A549 (cell line): ENCODE data around the gene PROX2. TPM values are rescaled to one million over a fixed set of nuclear protein-coding genes. Genes with fewer than 3 reads are reported as not detected.

Experiments used
- ATAC-seq, 2 experiments: fragments of 200-7000 bp in 1 of 2; fragments of >200 bp in 1 of 2; cut with Nextera tagmentation in 1 of 2; cut with Tn5 transposase in 1 of 2; 3 replicates each; pipeline versions ENCODE4 v1.8.0 to v1.9.1; 2018 to 2020; ENCODE audit warnings: mild to moderate bottlenecking in 1 of 2, moderate library complexity in 1 of 2
- CTCF ChIA-PET: fragments of 300-600 bp; sonication (Branson Sonifier 250); formaldehyde crosslinking; extraction: SDS; loops from one replicate; lab custom pipeline; 2021; ENCODE audit warnings: antibody characterized with exemption, inconsistent platforms; lab: Yijun Ruan, JAX
- POLR2A ChIA-PET: fragments of 350-600 bp; formaldehyde crosslinking; extraction: SDS; loops from one replicate; lab custom pipeline; 2021; ENCODE audit warnings: antibody characterized with exemption, inconsistent platforms; lab: Yijun Ruan, JAX
- DNase-seq, 2 experiments: peaks; one replicate each; pipeline versions ENCODE4 v3.0.0 to v3.0.0-alpha.2; 2011 to 2016; ENCODE audit warnings: low read depth in 1 of 2, low spot score in 1 of 2
- FAIRE-seq: peaks from 2 replicates; lab custom pipeline; 2011; peaks lifted over from hg19 to GRCh38; lab: Jason Lieb, UNC
- H3K27ac ChIP-seq, 2 experiments: fragments of >200 bp; sonication (Bioruptor Twin); formaldehyde crosslinking; 3 replicates each; pipeline ENCODE4 v1.5.1; 2016 to 2017
- H3K4me1 ChIP-seq: fragments of >200 bp; sonication (Bioruptor Twin); formaldehyde crosslinking; 3 replicates; pipeline ENCODE4 v1.6.1; 2016
- H3K4me2 ChIP-seq: fragments of >200 bp; sonication (Bioruptor Twin); formaldehyde crosslinking; 3 replicates; pipeline ENCODE4 v1.6.1; 2016
- H3K4me3 ChIP-seq: fragments of >200 bp; sonication (Bioruptor Twin); formaldehyde crosslinking; 3 replicates; pipeline ENCODE4 v1.5.1; 2016
- H3K9me3 ChIP-seq: fragments of >200 bp; sonication (Bioruptor Twin); formaldehyde crosslinking; 3 replicates; pipeline ENCODE4 v1.6.1; 2016
- CBX8 ChIP-seq: fragments of 200-600 bp; sonication (generic); IDR thresholded peaks from 2 replicates; pipeline ENCODE4 v1.6.1; 2016
- CEBPB ChIP-seq, 2 experiments: fragments of >200 bp in 1 of 2; sonication (Bioruptor Twin) in 1 of 2; formaldehyde crosslinking in 1 of 2; IDR thresholded peaks; 2 replicates each; pipeline ENCODE4 v1.6.1; 2012 to 2016
- CHD4 ChIP-seq: fragments of 200-600 bp; sonication (generic); IDR thresholded peaks from 2 replicates; pipeline ENCODE4 v1.6.1; 2016; ENCODE audit warnings: antibody characterized with exemption, mild to moderate bottlenecking, borderline replicate concordance
- EHF ChIP-seq: fragments of 250-450 bp; sonication (Bioruptor Pico); IDR thresholded peaks from 2 replicates; pipeline ENCODE4 v1.5.0; 2020; ENCODE audit warnings: mild to moderate bottlenecking
- FOSB ChIP-seq: fragments of 250-450 bp; sonication (Bioruptor Pico); IDR thresholded peaks from 2 replicates; pipeline ENCODE4 v1.5.0; 2020; ENCODE audit warnings: mild to moderate bottlenecking, moderate library complexity
- GATA3 ChIP-seq: IDR thresholded peaks from 2 replicates; pipeline ENCODE4 v1.6.1; 2012; ENCODE audit warnings: borderline replicate concordance
- HOXA7 ChIP-seq: fragments of 250-450 bp; sonication (Bioruptor Pico); IDR thresholded peaks from 2 replicates; pipeline ENCODE4 v1.5.0; 2020; ENCODE audit warnings: mild to moderate bottlenecking, moderate library complexity
- HOXB5 ChIP-seq: fragments of 250-450 bp; sonication (Bioruptor Pico); IDR thresholded peaks from 2 replicates; pipeline ENCODE4 v1.5.0; 2020; ENCODE audit warnings: mild to moderate bottlenecking, moderate library complexity
- MAZ ChIP-seq: fragments of 150-350 bp; IDR thresholded peaks from 2 replicates; pipeline ENCODE4 v1.6.1; 2014; ENCODE audit warnings: antibody characterized with exemption, low read depth, low read length, borderline replicate concordance
- NFE2L2 ChIP-seq: fragments of 150-350 bp; conservative IDR thresholded peaks from 2 replicates; pipeline ENCODE4 v1.6.1; 2014; ENCODE audit warnings: low read length
- POLR2A ChIP-seq: IDR thresholded peaks from 2 replicates; pipeline ENCODE4 v1.6.1; 2012; ENCODE audit warnings: mild to moderate bottlenecking, low read length
- RAD21 ChIP-seq, 2 experiments: fragments of >200 bp in 1 of 2; sonication (Bioruptor Twin) in 1 of 2; formaldehyde crosslinking in 1 of 2; IDR thresholded peaks in 1 of 2; conservative IDR thresholded peaks in 1 of 2; 2 replicates in 1 of 2; 3 replicates in 1 of 2; pipeline ENCODE4 v1.6.1; 2012 to 2018; ENCODE audit warnings: inconsistent platforms in 1 of 2
- RCOR1 ChIP-seq: fragments of 150-350 bp; IDR thresholded peaks from 2 replicates; pipeline ENCODE4 v1.6.1; 2014; ENCODE audit warnings: antibody characterized with exemption, low read length, low read depth
- RNF2 ChIP-seq: fragments of 200-600 bp; sonication (generic); IDR thresholded peaks from 2 replicates; pipeline ENCODE4 v1.6.1; 2016; ENCODE audit warnings: low read depth, mild to moderate bottlenecking, antibody characterized with exemption, moderate library complexity, borderline replicate concordance
- ZFP36 ChIP-seq: fragments of 450-650 bp; IDR thresholded peaks from 2 replicates; pipeline ENCODE4 v1.6.1; 2014; ENCODE audit warnings: borderline replicate concordance; ENCODE audit not compliant: partially characterized antibody
- WGBS: methylation state at CpG from one replicate; pipeline ENCODE4 v1.1.6; 2017; ENCODE audit errors: missing lambda C conversion rate; 5-methylcytosine and 5-hydroxymethylcytosine counted together
- polyA plus RNA-seq, 4 experiments: library from polyadenylated mRNA; depleted of rRNA in 3 of 4; stranded (reverse); fragments of >200 nt; fragmentation: RNase III in 1 of 4; extraction: RNeasy Plus Mini Kit Qiagen cat#74134 plus additional on column Dnase treatment in 1 of 4; gene quantifications; 2 replicates in 3 of 4; 3 replicates in 1 of 4; pipeline ENCODE4 v1.2.3, GENCODE V29; 2011 to 2017
- TF ChIP-seq, protein P1 (sequence below): IDR thresholded peaks from 2 replicates; pipeline ENCODE4 v1.6.1; 2012; ENCODE audit warnings: low read depth, borderline replicate concordance
- TF ChIP-seq, protein P2 (sequence below): fragments of 200-600 bp; sonication (generic); IDR thresholded peaks from 2 replicates; pipeline ENCODE4 v1.6.1; 2016; ENCODE audit warnings: antibody characterized with exemption, mild to moderate bottlenecking, moderate library complexity
- TF ChIP-seq, protein P3 (sequence below): fragments of 250-450 bp; sonication (Bioruptor Pico); IDR thresholded peaks from 2 replicates; pipeline ENCODE4 v1.5.0; 2020; ENCODE audit warnings: low read depth, mild to moderate bottlenecking, moderate library complexity
- TF ChIP-seq, protein P4 (sequence below): fragments of >200 bp; sonication (Bioruptor Twin); formaldehyde crosslinking; IDR thresholded peaks from 2 replicates; pipeline ENCODE4 v1.6.1; 2016
- TF ChIP-seq, protein P5 (sequence below): IDR thresholded peaks from 2 replicates; pipeline ENCODE4 v1.6.1; 2012
- TF ChIP-seq, protein P6 (sequence below): fragments of >200 bp; sonication (Bioruptor Twin); formaldehyde crosslinking; IDR thresholded peaks from 3 replicates; pipeline ENCODE4 v1.5.1; 2016

The PROX2 gene
- polyA plus RNA-seq, 2 of the 4 experiments (the other 2 are of a cell fraction) = not detected

DNA sequence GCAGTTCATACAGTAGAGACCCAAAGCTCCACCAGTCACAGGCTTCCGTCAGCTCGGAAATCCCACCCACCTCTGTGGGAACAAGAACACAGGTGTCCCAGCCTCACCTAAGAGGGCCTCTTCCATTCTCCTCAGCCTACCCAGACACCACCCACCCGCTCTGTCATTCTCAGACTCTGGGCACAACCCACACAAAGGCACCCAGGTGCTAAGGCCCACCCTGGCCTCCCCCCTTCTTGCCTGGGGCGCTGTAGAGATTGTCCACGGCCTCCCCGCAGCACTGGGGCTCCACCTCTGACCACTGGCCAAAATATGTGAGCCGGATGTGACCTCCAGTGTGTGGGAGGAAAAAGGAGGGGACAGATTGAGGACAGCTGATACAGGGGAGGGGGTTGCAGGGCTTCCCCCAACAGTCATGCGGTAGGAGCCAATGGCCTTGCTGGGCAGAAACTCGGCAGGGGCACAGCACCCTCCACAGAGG lies 33.0 kb upstream of the PROX2 start:
- Histone ChIP-seq H3K4me2 (no peak overlapping the region), H3K27ac (no peak overlapping the region), H3K9me3 (no peaks in the 10 kb centered on the region), H3K4me3 (no peak overlapping the region), H3K4me1 (peaks cover 9% of the 10 kb centered on the region; the same call in 2 of the 3 replicates)
- no peak for DNase-seq
- no peak for FAIRE-seq
- ChIA-PET CTCF (interaction anchor here (1.0 to 12.5 kb wide), 10 partner anchors 8 to 455 kb away, joined by 3 to 226 read pairs (median 4); no protein-coding TSS in a partner anchor), POLR2A (no interaction called here)
- WGBS = 82% methylated on average over 9 of the region's 9 CpGs
- TF ChIP-seq RCOR1 (no peak), RAD21 (conservative IDR thresholded peaks at IDR 0.05 in 1 of 2, IDR thresholded peaks at IDR 0.05 in 1 of 2) (no peak), FOSB (CRISPR knock-in tag) (no peak), NFE2L2 (no peak), RNF2 (no peak), ZFP36 (no peak), CEBPB (IDR thresholded peaks at IDR 0.05) (no peak), CHD4 (no peak), MAZ (no peak), HOXA7 (CRISPR knock-in tag) (no peak)
- TF ChIP-seq, protein P1, sequence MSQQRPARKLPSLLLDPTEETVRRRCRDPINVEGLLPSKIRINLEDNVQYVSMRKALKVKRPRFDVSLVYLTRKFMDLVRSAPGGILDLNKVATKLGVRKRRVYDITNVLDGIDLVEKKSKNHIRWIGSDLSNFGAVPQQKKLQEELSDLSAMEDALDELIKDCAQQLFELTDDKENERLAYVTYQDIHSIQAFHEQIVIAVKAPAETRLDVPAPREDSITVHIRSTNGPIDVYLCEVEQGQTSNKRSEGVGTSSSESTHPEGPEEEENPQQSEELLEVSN = no peak
- TF ChIP-seq, protein P2, sequence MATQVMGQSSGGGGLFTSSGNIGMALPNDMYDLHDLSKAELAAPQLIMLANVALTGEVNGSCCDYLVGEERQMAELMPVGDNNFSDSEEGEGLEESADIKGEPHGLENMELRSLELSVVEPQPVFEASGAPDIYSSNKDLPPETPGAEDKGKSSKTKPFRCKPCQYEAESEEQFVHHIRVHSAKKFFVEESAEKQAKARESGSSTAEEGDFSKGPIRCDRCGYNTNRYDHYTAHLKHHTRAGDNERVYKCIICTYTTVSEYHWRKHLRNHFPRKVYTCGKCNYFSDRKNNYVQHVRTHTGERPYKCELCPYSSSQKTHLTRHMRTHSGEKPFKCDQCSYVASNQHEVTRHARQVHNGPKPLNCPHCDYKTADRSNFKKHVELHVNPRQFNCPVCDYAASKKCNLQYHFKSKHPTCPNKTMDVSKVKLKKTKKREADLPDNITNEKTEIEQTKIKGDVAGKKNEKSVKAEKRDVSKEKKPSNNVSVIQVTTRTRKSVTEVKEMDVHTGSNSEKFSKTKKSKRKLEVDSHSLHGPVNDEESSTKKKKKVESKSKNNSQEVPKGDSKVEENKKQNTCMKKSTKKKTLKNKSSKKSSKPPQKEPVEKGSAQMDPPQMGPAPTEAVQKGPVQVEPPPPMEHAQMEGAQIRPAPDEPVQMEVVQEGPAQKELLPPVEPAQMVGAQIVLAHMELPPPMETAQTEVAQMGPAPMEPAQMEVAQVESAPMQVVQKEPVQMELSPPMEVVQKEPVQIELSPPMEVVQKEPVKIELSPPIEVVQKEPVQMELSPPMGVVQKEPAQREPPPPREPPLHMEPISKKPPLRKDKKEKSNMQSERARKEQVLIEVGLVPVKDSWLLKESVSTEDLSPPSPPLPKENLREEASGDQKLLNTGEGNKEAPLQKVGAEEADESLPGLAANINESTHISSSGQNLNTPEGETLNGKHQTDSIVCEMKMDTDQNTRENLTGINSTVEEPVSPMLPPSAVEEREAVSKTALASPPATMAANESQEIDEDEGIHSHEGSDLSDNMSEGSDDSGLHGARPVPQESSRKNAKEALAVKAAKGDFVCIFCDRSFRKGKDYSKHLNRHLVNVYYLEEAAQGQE = no peak
- TF ChIP-seq, protein P3, sequence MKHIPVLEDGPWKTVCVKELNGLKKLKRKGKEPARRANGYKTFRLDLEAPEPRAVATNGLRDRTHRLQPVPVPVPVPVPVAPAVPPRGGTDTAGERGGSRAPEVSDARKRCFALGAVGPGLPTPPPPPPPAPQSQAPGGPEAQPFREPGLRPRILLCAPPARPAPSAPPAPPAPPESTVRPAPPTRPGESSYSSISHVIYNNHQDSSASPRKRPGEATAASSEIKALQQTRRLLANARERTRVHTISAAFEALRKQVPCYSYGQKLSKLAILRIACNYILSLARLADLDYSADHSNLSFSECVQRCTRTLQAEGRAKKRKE = no peak
- TF ChIP-seq, protein P4, sequence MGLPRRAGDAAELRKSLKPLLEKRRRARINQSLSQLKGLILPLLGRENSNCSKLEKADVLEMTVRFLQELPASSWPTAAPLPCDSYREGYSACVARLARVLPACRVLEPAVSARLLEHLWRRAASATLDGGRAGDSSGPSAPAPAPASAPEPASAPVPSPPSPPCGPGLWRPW = no peak
- TF ChIP-seq, protein P5, sequence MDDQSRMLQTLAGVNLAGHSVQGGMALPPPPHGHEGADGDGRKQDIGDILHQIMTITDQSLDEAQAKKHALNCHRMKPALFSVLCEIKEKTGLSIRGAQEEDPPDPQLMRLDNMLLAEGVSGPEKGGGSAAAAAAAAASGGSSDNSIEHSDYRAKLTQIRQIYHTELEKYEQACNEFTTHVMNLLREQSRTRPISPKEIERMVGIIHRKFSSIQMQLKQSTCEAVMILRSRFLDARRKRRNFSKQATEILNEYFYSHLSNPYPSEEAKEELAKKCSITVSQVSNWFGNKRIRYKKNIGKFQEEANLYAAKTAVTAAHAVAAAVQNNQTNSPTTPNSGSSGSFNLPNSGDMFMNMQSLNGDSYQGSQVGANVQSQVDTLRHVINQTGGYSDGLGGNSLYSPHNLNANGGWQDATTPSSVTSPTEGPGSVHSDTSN = no peak
- no peak for ATAC-seq

DNA sequence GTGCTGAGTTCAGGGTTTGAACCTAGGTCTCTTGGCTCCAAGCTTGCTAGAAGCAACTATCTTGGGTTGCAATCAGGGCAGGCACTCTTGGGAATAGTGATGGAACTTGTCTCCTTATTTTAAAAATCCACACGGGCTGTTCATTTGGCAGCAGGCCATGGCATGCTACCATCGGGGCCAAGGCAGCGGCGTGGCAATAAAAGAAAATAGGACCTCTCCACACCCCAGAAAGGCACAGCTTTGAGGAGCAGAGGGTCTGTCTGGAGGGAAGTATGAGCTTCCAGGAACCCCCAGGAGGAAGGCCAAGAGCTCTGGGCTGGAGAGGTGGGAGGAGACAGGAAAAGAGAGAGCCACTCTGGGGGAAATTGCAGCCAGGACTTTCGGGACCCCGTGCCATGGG lies 31.8 kb upstream of the PROX2 start:
- CTCF ChIA-PET = interaction anchor here (0.5 to 12.5 kb wide), 10 partner anchors 9 to 182 kb away, joined by 3 to 226 read pairs (median 8); partner anchors contain the start of gene DLST
- peaks cover 9% of the 10 kb centered on the region; the same call in 2 of the 3 replicates for H3K4me1 ChIP-seq
- no peak overlapping the region for H3K4me3 ChIP-seq
- H3K9me3 ChIP-seq = no peaks in the 10 kb centered on the region
- POLR2A ChIA-PET = no interaction called here
- 84% methylated on average over 6 of the region's 6 CpGs for WGBS
- FAIRE-seq (no peak), ATAC-seq (no peak), DNase-seq (no peak)
- TF ChIP-seq ZFP36 (no peak), CBX8 (no peak), CHD4 (no peak), EHF (CRISPR knock-in tag) (no peak), POLR2A (no peak), GATA3 (no peak), HOXB5 (CRISPR knock-in tag) (no peak)
- TF ChIP-seq, protein P6, sequence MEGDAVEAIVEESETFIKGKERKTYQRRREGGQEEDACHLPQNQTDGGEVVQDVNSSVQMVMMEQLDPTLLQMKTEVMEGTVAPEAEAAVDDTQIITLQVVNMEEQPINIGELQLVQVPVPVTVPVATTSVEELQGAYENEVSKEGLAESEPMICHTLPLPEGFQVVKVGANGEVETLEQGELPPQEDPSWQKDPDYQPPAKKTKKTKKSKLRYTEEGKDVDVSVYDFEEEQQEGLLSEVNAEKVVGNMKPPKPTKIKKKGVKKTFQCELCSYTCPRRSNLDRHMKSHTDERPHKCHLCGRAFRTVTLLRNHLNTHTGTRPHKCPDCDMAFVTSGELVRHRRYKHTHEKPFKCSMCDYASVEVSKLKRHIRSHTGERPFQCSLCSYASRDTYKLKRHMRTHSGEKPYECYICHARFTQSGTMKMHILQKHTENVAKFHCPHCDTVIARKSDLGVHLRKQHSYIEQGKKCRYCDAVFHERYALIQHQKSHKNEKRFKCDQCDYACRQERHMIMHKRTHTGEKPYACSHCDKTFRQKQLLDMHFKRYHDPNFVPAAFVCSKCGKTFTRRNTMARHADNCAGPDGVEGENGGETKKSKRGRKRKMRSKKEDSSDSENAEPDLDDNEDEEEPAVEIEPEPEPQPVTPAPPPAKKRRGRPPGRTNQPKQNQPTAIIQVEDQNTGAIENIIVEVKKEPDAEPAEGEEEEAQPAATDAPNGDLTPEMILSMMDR = no peak
- TF ChIP-seq, protein P1 = no peak
- H3K4me2 ChIP-seq = no peak overlapping the region
- H3K27ac ChIP-seq = no peak overlapping the region
